ENCODE results near the gene ZBTB25.

DNA sequence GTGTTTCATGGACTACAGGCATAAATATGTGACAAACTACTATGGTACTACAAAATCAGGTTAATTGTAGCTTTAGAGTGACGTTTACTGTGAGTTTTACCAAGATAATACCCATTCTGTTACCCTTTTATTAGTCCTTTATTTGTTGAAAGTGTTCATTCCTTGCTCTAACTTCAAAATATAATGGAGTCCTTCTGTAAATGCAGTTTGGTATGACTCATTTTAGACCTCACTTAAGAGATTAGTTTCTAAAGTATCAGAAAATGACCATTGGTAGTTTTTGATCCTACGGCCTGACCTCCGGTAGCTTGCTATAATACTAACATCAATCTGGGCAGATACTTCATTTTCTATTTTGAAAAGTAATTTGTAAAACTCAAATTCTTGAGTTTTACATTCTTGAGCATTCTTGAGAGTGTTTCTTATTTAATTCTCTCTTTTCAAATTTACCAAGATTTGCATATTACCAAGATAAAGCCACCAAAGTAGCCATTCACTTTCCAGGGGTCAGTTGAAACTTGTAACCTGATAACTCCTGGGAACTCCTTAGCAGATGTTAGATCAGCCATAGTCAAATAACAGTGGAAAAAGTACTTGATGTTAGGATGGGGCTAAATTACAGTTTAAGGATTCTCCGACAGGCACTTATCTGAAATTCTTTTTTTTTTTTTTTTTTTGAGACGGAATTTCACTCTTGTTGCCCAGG, 41.1 kb upstream of the ZBTB25 start:
- TF ChIP-seq, protein P1, sequence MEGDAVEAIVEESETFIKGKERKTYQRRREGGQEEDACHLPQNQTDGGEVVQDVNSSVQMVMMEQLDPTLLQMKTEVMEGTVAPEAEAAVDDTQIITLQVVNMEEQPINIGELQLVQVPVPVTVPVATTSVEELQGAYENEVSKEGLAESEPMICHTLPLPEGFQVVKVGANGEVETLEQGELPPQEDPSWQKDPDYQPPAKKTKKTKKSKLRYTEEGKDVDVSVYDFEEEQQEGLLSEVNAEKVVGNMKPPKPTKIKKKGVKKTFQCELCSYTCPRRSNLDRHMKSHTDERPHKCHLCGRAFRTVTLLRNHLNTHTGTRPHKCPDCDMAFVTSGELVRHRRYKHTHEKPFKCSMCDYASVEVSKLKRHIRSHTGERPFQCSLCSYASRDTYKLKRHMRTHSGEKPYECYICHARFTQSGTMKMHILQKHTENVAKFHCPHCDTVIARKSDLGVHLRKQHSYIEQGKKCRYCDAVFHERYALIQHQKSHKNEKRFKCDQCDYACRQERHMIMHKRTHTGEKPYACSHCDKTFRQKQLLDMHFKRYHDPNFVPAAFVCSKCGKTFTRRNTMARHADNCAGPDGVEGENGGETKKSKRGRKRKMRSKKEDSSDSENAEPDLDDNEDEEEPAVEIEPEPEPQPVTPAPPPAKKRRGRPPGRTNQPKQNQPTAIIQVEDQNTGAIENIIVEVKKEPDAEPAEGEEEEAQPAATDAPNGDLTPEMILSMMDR (IDR thresholded peaks at IDR 0.05), result no peak
- TF ChIP-seq POLR2A (IDR thresholded peaks at IDR 0.05), result no peak
